Common myeloid progenitor, CD34-positive (primary cell): ENCODE data around the gene MAP2K5.

ENCODE experiments used
- CTCF ChIA-PET: fragments of 350-600 bp; sonication (Branson Sonifier 250); formaldehyde crosslinking; loops from one replicate; lab custom pipeline; 2021; ENCODE audit warnings: antibody characterized with exemption; lab: Charles Lee
- POLR2A ChIA-PET: fragments of 350-600 bp; sonication (Branson Sonifier 250); formaldehyde crosslinking; loops from one replicate; lab custom pipeline; 2021; ENCODE audit warnings: antibody characterized with exemption; lab: Charles Lee
- DNase-seq, 3 donors: peaks; one replicate each; pipeline versions ENCODE4 v3.0.0 to v3.0.0-alpha.2; 2013
- H3K27ac ChIP-seq, 2 experiments: 1 replicate in 1 of 2; 2 replicates in 1 of 2; pipeline ENCODE4 v1.7.0; 2013; ENCODE audit warnings: inconsistent platforms in 2 of 2, low read length in 2 of 2, mild to moderate bottlenecking in 2 of 2, low read depth in 1 of 2, moderate library complexity in 1 of 2; ENCODE audit not compliant: severe bottlenecking in 2 of 2, insufficient read depth in 1 of 2, poor library complexity in 1 of 2
- H3K27me3 ChIP-seq, 5 experiments: replicated peaks in 2 of 5; 1 replicate in 3 of 5; 2 replicates in 2 of 5; pipeline versions ENCODE4 v1.6.1 to v1.7.0; 2013; ENCODE audit warnings: low read length in 4 of 5, mild to moderate bottlenecking in 2 of 5, moderate library complexity in 2 of 5, inconsistent platforms in 1 of 5; ENCODE audit not compliant: insufficient read depth in 5 of 5, control insufficient read depth in 4 of 5
- H3K36me3 ChIP-seq, 4 experiments: 1 replicate in 2 of 4; 2 replicates in 2 of 4; pipeline versions ENCODE4 v1.6.1 to v1.7.0; 2013; ENCODE audit warnings: low read length in 3 of 4, control low read depth in 1 of 4, mild to moderate bottlenecking in 1 of 4; ENCODE audit not compliant: control insufficient read depth in 4 of 4, insufficient read depth in 4 of 4
- H3K4me1 ChIP-seq, 4 experiments: 1 replicate in 3 of 4; 2 replicates in 1 of 4; pipeline versions ENCODE4 v1.6.1 to v1.7.1; 2013; ENCODE audit warnings: low read length in 3 of 4, mild to moderate bottlenecking in 3 of 4, control low read depth in 1 of 4, inconsistent platforms in 1 of 4, moderate library complexity in 1 of 4; ENCODE audit not compliant: control insufficient read depth in 4 of 4, insufficient read depth in 4 of 4; ENCODE audit errors: control extremely low read depth in 1 of 4
- H3K4me3 ChIP-seq, 7 experiments: 1 replicate in 4 of 7; 2 replicates in 3 of 7; pipeline versions ENCODE4 v1.5.1 to v1.7.0; 2013; ENCODE audit warnings: mild to moderate bottlenecking in 7 of 7, low read length in 6 of 7, moderate library complexity in 6 of 7, inconsistent platforms in 2 of 7, low read depth in 2 of 7, control low read depth in 1 of 7; ENCODE audit not compliant: insufficient read depth in 4 of 7, control insufficient read depth in 1 of 7; ENCODE audit errors: extremely low read depth in 1 of 7
- H3K9me3 ChIP-seq, 5 experiments: 1 replicate in 4 of 5; 2 replicates in 1 of 5; pipeline versions ENCODE4 v1.6.1 to v1.7.1; 2013; ENCODE audit warnings: low read length in 4 of 5, mild to moderate bottlenecking in 2 of 5, inconsistent platforms in 1 of 5, low read depth in 1 of 5, moderate library complexity in 1 of 5; ENCODE audit not compliant: control insufficient read depth in 4 of 5, insufficient read depth in 2 of 5; ENCODE audit errors: control extremely low read depth in 1 of 5
- WGBS: methylation state at CpG from one replicate; pipeline ENCODE4 v1.1.5; 2013; ENCODE audit not compliant: insufficient coverage; 5-methylcytosine and 5-hydroxymethylcytosine counted together

Gene MAP2K5

DNA sequence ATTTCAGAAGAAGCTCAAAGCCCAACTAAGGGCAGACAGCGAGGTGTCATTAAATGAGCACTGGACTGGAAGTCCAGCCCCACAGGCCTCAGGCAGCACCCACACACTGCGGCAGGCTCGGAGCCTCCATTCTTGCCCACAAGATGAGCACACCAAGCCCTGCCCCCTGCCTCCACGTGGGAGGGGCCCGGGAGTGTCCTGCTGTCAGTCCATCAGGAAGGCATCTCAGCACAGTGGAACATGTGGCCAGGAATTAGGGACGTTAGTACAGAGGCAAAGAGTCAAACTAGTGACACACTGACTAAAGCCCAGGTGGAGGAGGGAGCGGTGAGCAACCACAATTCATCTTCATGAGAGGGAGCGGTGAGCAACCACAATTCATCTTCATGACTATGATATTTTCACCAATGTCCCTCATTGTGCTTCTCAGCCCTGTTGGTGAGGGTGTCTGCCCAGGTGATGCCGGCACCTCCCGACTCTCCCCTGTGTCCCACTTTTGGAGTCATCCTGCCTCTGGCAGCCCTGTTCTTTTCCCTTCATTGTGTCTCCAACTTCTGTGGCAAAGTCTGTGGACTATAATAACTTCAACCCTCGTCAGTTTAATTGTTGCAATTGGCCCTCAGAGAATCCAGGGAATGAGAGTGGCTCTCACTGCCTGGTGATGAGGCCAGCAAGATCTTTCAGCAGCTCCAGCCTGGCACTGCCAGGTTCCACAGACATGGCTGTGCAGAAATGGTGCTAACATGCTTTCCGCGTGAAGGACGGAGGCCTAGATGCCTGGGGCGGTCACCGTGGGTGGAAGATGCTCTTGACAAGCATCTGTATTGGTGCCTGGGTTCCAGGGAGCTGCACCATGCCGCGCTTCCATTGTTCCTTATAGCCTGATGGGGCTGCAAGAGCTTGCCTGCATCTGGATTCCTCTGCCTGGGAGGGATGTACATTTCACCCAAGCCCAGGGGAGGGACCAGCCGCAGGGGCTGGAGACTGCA lies 259.7 kb downstream of the MAP2K5 start:
- peaks cover 2 to 11% (median 4%) of the 10 kb centered on the region in 4 experiments for H3K36me3 ChIP-seq
- 97% methylated on average over 17 of the region's 19 CpGs for WGBS
- DNase-seq, result no peak
- H3K9me3 ChIP-seq, result no peaks in the 10 kb centered on the region
- H3K4me1 ChIP-seq, result peaks cover 0 to 15% (median 2%) of the 10 kb centered on the region in 4 experiments
- ChIA-PET CTCF (interaction anchor here (1.3 kb wide), 1 partner anchor 33 kb away, joined by 3 read pairs; no protein-coding TSS in a partner anchor), POLR2A (interaction anchor here (0.5 kb wide), 1 partner anchor 8 kb away, joined by 3 read pairs; no protein-coding TSS in a partner anchor)
- H3K27ac ChIP-seq, result no peak overlapping the region
- H3K27me3 ChIP-seq, result no peaks in the 10 kb centered on the region
- no peak overlapping the region for H3K4me3 ChIP-seq

- ChIA-PET POLR2A (no interaction called here), CTCF (interaction anchor here (1.3 kb wide), 1 partner anchor 32 kb away, joined by 3 read pairs; no protein-coding TSS in a partner anchor)
- Histone ChIP-seq H3K27me3 (no peaks in the 10 kb centered on the region), H3K27ac (no peak overlapping the region), H3K4me3 (no peak overlapping the region), H3K36me3 (peaks cover 2 to 14% (median 7%) of the 10 kb centered on the region in 4 experiments), H3K4me1 (peaks cover 0 to 15% (median 2%) of the 10 kb centered on the region in 4 experiments), H3K9me3 (no peaks in the 10 kb centered on the region)
- WGBS, result 85% methylated on average over 3 of the region's 3 CpGs
- no peak for DNase-seq
These were observed 260.8 kb downstream of the MAP2K5 start for GRCh38 chr15:67803299-67803698.

DNA sequence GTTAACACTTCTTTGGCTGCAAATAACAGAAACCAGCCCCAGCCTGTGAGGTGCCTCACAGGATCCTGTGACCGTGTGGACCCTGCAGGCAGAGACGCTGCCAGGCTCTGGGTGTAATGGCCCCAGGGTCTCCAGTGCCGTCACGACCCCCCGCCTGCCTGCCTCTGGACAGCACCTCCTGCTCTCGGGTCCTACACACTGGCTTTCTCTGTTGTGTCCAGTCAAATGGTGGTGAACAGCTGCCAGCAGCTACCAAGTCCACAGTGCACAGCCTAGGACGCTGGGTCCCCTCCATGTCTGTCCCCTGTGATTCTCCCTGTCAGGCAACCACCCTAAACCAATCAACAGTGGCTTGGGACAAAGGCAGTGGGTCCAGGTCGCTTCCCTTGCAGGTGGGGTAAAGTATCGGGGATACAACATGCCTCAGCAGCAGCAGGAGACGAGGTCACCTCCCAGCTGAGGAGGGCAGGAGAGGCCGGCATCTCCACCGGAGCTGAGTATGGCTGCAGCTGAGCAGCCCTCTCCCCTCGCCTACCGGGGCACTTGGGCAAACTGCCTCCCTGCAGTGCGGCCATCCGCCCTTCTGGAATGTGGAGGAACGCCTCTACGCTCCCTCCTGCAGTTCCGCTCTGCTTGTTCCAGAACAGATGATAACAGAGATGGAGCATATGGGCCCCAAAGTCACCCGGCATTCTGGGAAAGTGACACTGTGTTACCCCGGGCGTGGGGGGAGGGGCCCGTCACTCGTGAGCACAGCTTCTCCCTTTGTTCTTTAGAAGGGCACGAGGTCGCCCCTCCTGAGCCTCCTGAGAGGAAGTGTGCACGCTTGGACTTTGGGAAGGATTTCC lies 261.7 kb downstream of the MAP2K5 start:
- H3K4me3 ChIP-seq, result no peak overlapping the region
- POLR2A ChIA-PET, result no interaction called here
- H3K9me3 ChIP-seq, result no peaks in the 10 kb centered on the region
- 97% methylated on average over 22 of the region's 27 CpGs for WGBS
- no peaks in the 10 kb centered on the region for H3K27me3 ChIP-seq
- peaks cover 2 to 17% (median 5%) of the 10 kb centered on the region in 4 experiments for H3K36me3 ChIP-seq
- no peak for DNase-seq
- peaks cover 0 to 15% (median 2%) of the 10 kb centered on the region in 4 experiments for H3K4me1 ChIP-seq
- CTCF ChIA-PET, result interaction anchor here (1.3 kb wide), 1 partner anchor 31 kb away, joined by 3 read pairs; no protein-coding TSS in a partner anchor
- H3K27ac ChIP-seq, result no peak overlapping the region

DNA sequence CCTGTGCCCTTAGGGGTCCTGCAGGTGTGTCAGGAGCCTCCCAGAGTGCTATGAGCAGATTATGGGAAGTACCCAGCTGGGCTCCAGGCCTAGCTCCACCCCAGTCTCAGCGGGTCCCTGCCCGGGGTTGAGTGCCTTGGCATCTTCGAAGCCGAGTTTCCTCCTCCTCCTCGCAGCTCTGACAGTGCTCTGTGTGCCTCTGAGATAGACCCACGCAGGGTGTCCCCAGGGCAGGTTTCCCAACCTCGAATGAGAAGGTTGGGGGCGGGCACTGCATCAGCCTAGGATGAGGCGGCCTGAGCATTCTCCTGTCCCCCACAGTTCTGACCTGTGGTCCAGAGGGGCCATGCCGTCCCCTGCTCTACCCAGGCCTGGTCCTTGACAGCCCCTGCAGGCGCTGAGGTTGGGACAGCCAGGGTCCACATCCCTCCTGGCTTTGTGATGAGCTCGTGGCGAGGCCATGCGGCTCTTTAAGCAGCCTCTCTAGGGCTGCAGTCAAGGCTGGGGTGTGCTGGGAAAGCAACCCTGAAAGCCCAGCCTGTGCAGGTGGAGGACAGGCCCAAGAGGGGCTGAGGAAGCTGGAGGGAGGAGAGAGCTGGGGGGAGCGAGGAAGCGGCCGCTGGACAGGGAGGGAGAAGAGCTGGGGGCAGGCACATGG lies 262.6 kb downstream of the MAP2K5 start:
- Histone ChIP-seq H3K4me1 (peaks cover 0 to 15% (median 2%) of the 10 kb centered on the region in 4 experiments), H3K36me3 (peaks cover 2 to 17% (median 4%) of the 10 kb centered on the region in 4 experiments), H3K27me3 (no peaks in the 10 kb centered on the region), H3K9me3 (no peaks in the 10 kb centered on the region), H3K27ac (no peak overlapping the region), H3K4me3 (no peak overlapping the region)
- no peak for DNase-seq
- POLR2A ChIA-PET, result no interaction called here
- CTCF ChIA-PET, result no interaction called here
- 98% methylated on average over 11 of the region's 17 CpGs for WGBS

DNA sequence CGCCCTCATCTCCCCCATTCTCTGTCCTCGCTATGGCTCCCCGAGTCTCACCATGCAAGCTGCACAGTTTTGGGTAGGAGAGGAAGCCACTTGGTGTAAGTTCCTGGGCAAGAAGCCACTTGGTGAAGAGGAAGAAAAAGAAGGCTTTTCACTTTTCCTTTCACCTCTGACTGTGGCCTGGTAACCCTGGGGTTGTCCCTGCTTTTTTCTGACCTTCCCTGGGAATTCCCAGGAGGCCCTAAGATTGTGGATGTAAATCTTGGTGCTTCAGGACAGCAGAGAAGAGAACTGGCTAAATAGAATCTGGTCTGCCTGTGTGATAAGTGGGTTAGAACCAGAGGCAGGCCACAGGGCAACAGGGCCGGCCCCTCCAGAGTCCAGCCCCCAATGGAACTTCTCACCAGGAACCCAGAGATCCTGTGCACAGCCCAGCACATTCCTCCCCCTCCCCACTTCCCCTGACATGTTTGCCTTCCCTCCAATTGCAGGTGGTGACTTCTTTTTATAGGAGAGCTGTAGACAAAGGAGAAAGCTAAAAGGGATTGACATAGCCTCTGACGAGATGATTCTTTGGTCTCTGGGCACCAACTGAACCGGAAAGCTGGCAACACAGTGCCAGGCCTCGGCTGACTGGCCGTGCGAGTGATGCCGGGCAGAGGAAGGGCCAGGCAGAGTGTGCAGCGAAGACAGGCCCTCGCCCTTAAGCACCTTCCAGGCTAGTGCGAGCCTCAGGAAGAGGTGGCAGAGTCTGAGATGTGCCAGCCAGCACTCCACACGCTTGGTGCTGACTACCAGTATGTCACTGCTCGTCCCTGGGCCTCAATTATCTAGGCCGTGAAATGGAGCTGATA lies 263.4 kb downstream of the MAP2K5 start:
- ChIA-PET POLR2A (no interaction called here), CTCF (interaction anchor here (1.3 kb wide), 1 partner anchor 15 kb away, joined by 3 read pairs; no protein-coding TSS in a partner anchor)
- peaks cover 0 to 15% (median 2%) of the 10 kb centered on the region in 4 experiments for H3K4me1 ChIP-seq
- H3K36me3 ChIP-seq, result peaks cover 2 to 17% (median 4%) of the 10 kb centered on the region in 4 experiments
- no peak for DNase-seq
- no peaks in the 10 kb centered on the region for H3K9me3 ChIP-seq
- no peak overlapping the region for H3K4me3 ChIP-seq
- H3K27ac ChIP-seq, result no peak overlapping the region
- WGBS, result 93% methylated on average over 13 of the region's 16 CpGs
- H3K27me3 ChIP-seq, result no peaks in the 10 kb centered on the region

DNA sequence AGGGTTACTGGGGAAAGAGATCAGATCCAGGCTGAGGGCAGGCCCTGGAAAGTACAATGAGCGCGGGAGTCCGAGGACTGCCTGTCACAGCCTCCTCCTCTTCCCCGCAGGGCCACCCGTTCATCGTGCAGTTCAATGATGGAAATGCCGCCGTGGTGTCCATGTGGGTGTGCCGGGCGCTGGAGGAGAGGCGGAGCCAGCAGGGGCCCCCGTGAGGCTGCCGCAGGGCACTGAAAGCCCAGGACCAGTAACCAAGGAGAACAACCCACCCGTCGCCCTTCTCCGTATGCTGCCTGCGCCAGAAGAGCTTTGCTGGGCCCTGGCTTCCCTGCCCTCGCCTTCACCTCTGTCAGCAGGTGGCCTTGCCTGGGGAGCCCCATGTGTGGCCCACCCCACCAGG lies 264.0 kb downstream of the MAP2K5 start:
- Histone ChIP-seq H3K27me3 (no peaks in the 10 kb centered on the region), H3K4me3 (no peak overlapping the region), H3K36me3 (peaks cover 0 to 17% (median 4%) of the 10 kb centered on the region in 4 experiments), H3K4me1 (peaks cover 0 to 15% (median 2%) of the 10 kb centered on the region in 4 experiments), H3K27ac (no peak overlapping the region), H3K9me3 (no peaks in the 10 kb centered on the region)
- POLR2A ChIA-PET, result no interaction called here
- 95% methylated on average over 14 of the region's 18 CpGs for WGBS
- DNase-seq, result no peak
- CTCF ChIA-PET, result interaction anchor here (1.3 kb wide), 1 partner anchor 14 kb away, joined by 3 read pairs; no protein-coding TSS in a partner anchor
